ENCODE measurements around the gene C14orf39. TPM values are rescaled to one million over a fixed set of nuclear protein-coding genes. Genes with fewer than 3 reads are reported as not detected.

Gene C14orf39
- total and polyA plus RNA-seq, 2 experiments from 2014 or later: not detected

- Histone ChIP-seq H3K4me3 (no peak overlapping the region), H3K36me3 (ENCODE audit: low read depth) (no peaks in the 10 kb centered on the region), H3K79me2 (ENCODE audit: insufficient read depth) (no peaks in the 10 kb centered on the region), H3K27me3 (replicated peaks; ENCODE audit: insufficient read depth) (peaks cover 99% of the 10 kb centered on the region), H3K9me2 (ENCODE audit: insufficient read depth) (no peaks in the 10 kb centered on the region), H3K4me1 (ENCODE audit: insufficient read depth) (no peaks in the 10 kb centered on the region), H3K9ac (no peak overlapping the region), H3K9me3 (ENCODE audit: low read depth) (no peaks in the 10 kb centered on the region), H4K20me1 (ENCODE audit: insufficient read depth) (no peaks in the 10 kb centered on the region), H3K27ac (no peak overlapping the region), H2AFZ (no peak overlapping the region), H3F3A (ENCODE audit: insufficient read depth) (no peaks in the 10 kb centered on the region), H3K4me2 (ENCODE audit: unreplicated experiment) (no peak overlapping the region)
- WGBS, 2 experiments (ENCODE audit: low coverage in 1 of 2, low lambda C conversion rate in 2 of 2, missing lambda C conversion rate in 2 of 2): 2 to 5% methylated on average over 5 of the region's 5 CpGs
- DNase-seq: no peak
- in situ Hi-C loops (cut with MboI): no loop called here
- TF ChIP-seq EZH2 (IDR thresholded peaks at IDR 0.05; ENCODE audit: insufficient read depth, poor library complexity, severe bottlenecking): no peak
- no peak for TF ChIP-seq EZH2phosphoT487 (IDR thresholded peaks at IDR 0.05; ENCODE audit: insufficient read depth, low read depth)
Measured at GRCh38 chr14:60508363-60508706, 22.5 kb upstream of the C14orf39 start.

- no peaks in the 10 kb centered on the region for H3K9me3 ChIP-seq (ENCODE audit: low read depth)
- in situ Hi-C loops (cut with MboI): no loop called here
- H3K27ac ChIP-seq: no peak overlapping the region
- no peak overlapping the region for H3K4me3 ChIP-seq
- H3K9me2 ChIP-seq (ENCODE audit: insufficient read depth): no peaks in the 10 kb centered on the region
- no peak overlapping the region for H3K4me2 ChIP-seq (ENCODE audit: unreplicated experiment)
- peaks cover 97% of the 10 kb centered on the region for H3K27me3 ChIP-seq (replicated peaks; ENCODE audit: insufficient read depth)
- H2AFZ ChIP-seq: no peak overlapping the region
- H3K36me3 ChIP-seq (ENCODE audit: low read depth): no peaks in the 10 kb centered on the region
- 7% methylated on average over 48 of the region's 48 CpGs for WGBS, 2 experiments (ENCODE audit: low coverage in 1 of 2, low lambda C conversion rate in 2 of 2, missing lambda C conversion rate in 2 of 2)
- no peaks in the 10 kb centered on the region for H3K79me2 ChIP-seq (ENCODE audit: insufficient read depth)
- no peak overlapping the region for H3K9ac ChIP-seq
- TF ChIP-seq EZH2 (IDR thresholded peaks at IDR 0.05; ENCODE audit: insufficient read depth, poor library complexity, severe bottlenecking): peak; percentile 80
- TF ChIP-seq EZH2phosphoT487 (IDR thresholded peaks at IDR 0.05; ENCODE audit: insufficient read depth, low read depth): peak; percentile 73; the same call in 1 of the 2 replicates
- H3F3A ChIP-seq (ENCODE audit: insufficient read depth): no peaks in the 10 kb centered on the region
- no peak for DNase-seq
- no peaks in the 10 kb centered on the region for H4K20me1 ChIP-seq (ENCODE audit: insufficient read depth)
- H3K4me1 ChIP-seq (ENCODE audit: insufficient read depth): no peaks in the 10 kb centered on the region
Measured at GRCh38 chr14:60506985-60507829, 21.3 kb upstream of the C14orf39 start.

GRCh38 chr14:60506462-60506984, 20.7 kb upstream of the C14orf39 start:
- WGBS, 2 experiments (ENCODE audit: low coverage in 1 of 2, low lambda C conversion rate in 2 of 2, missing lambda C conversion rate in 2 of 2): 14% methylated on average over 17 of the region's 17 CpGs

GRCh38 chr14:60506010-60506409, 20.1 kb upstream of the C14orf39 start:
- Histone ChIP-seq H2AFZ (no peak overlapping the region), H3K27me3 (replicated peaks; ENCODE audit: insufficient read depth) (peaks cover 94% of the 10 kb centered on the region), H3K4me2 (ENCODE audit: unreplicated experiment) (no peak overlapping the region)

More at GRCh38 chr14:60506462-60506984, 20.7 kb upstream of the C14orf39 start:
- Histone ChIP-seq H3K36me3 (ENCODE audit: low read depth) (no peaks in the 10 kb centered on the region), H3F3A (ENCODE audit: insufficient read depth) (no peaks in the 10 kb centered on the region), H3K9ac (no peak overlapping the region), H3K9me2 (ENCODE audit: insufficient read depth) (no peaks in the 10 kb centered on the region), H3K9me3 (ENCODE audit: low read depth) (no peaks in the 10 kb centered on the region), H3K27me3 (replicated peaks; ENCODE audit: insufficient read depth) (peaks cover 96% of the 10 kb centered on the region), H3K4me1 (ENCODE audit: insufficient read depth) (no peaks in the 10 kb centered on the region), H3K4me3 (no peak overlapping the region), H4K20me1 (ENCODE audit: insufficient read depth) (no peaks in the 10 kb centered on the region), H3K4me2 (ENCODE audit: unreplicated experiment) (no peak overlapping the region), H3K79me2 (ENCODE audit: insufficient read depth) (no peaks in the 10 kb centered on the region), H3K27ac (no peak overlapping the region), H2AFZ (no peak overlapping the region)
- in situ Hi-C loops (cut with MboI): no loop called here
- TF ChIP-seq EZH2 (IDR thresholded peaks at IDR 0.05; ENCODE audit: insufficient read depth, poor library complexity, severe bottlenecking): peak; percentile 54
- TF ChIP-seq EZH2phosphoT487 (IDR thresholded peaks at IDR 0.05; ENCODE audit: insufficient read depth, low read depth): no peak
- no peak for DNase-seq

More at GRCh38 chr14:60506010-60506409, 20.1 kb upstream of the C14orf39 start:
- no peaks in the 10 kb centered on the region for H3K9me3 ChIP-seq (ENCODE audit: low read depth)
- H3K4me3 ChIP-seq: no peak overlapping the region
- TF ChIP-seq EZH2 (IDR thresholded peaks at IDR 0.05; ENCODE audit: insufficient read depth, poor library complexity, severe bottlenecking) (no peak), EZH2phosphoT487 (IDR thresholded peaks at IDR 0.05; ENCODE audit: insufficient read depth, low read depth) (no peak)
- no peaks in the 10 kb centered on the region for H3K4me1 ChIP-seq (ENCODE audit: insufficient read depth)
- in situ Hi-C loops (cut with MboI): no loop called here
- H3K9me2 ChIP-seq (ENCODE audit: insufficient read depth): no peaks in the 10 kb centered on the region
- no peaks in the 10 kb centered on the region for H3K79me2 ChIP-seq (ENCODE audit: insufficient read depth)
- H3K27ac ChIP-seq: no peak overlapping the region
- no peak overlapping the region for H3K9ac ChIP-seq
- 2% methylated on average over 7 of the region's 7 CpGs for WGBS, 2 experiments (ENCODE audit: low coverage in 1 of 2, low lambda C conversion rate in 2 of 2, missing lambda C conversion rate in 2 of 2)
- H4K20me1 ChIP-seq (ENCODE audit: insufficient read depth): no peaks in the 10 kb centered on the region
- no peaks in the 10 kb centered on the region for H3K36me3 ChIP-seq (ENCODE audit: low read depth)
- H3F3A ChIP-seq (ENCODE audit: insufficient read depth): no peaks in the 10 kb centered on the region
- no peak for DNase-seq
